Nephron (organoid): Measurements from ENCODE around the gene MPHOSPH6.
"Not testable (repeated sequence)": the region's sequence is repeated elsewhere in the genome, so short reads cannot be mapped to it uniquely, and the experiment has no call there.

Experiments used
- H3K27ac Mint-ChIP-seq, 3 experiments: 2 replicates each; pipeline ENCODE4 v1.8.0; 2020; ENCODE audit warnings: mixed read lengths in 3 of 3, mild to moderate bottlenecking in 2 of 3, moderate library complexity in 1 of 3
- H3K27me3 Mint-ChIP-seq: 2 replicates; pipeline ENCODE4 v1.8.0; 2021; ENCODE audit warnings: low read depth, mild to moderate bottlenecking, moderate library complexity, mixed read lengths
- H3K36me3 Mint-ChIP-seq: 2 replicates; pipeline ENCODE4 v1.8.0; 2020; ENCODE audit warnings: low read depth, mixed read lengths
- H3K4me1 Mint-ChIP-seq: 2 replicates; pipeline ENCODE4 v1.8.0; 2020; ENCODE audit warnings: mixed read lengths
- H3K4me3 Mint-ChIP-seq, 3 experiments: 2 replicates each; pipeline ENCODE4 v1.8.0; 2020; ENCODE audit warnings: mild to moderate bottlenecking in 3 of 3, mixed read lengths in 3 of 3, moderate library complexity in 2 of 3
- H3K9me3 Mint-ChIP-seq: 2 replicates; pipeline ENCODE4 v1.8.0; 2020; ENCODE audit warnings: mixed read lengths
- CTCF ChIP-seq, 3 experiments: fragments of 200-600 bp; sonication (generic); IDR thresholded peaks; one replicate each; pipeline ENCODE4 v1.5.0; 2021; ENCODE audit warnings: antibody characterized with exemption in 3 of 3; ENCODE audit not compliant: unreplicated experiment in 3 of 3

Gene MPHOSPH6

GRCh38 chr16:82169861-82170845 lies at the start of gene MPHOSPH6:
Gene MPHOSPH6, minus strand, starts transcription at chr16:82170224. Its CDS starts 49 bp downstream, at chr16:82170175.
- H3K4me3 Mint-ChIP-seq: peak within 1 kb of the TSS; percentile 88 to 94 (median 91)
- H3K36me3 Mint-ChIP-seq: peaks cover 45% of the 10 kb centered on the region
- peaks cover 35% of the 10 kb centered on the region for H3K27me3 Mint-ChIP-seq
- TF ChIP-seq CTCF (IDR thresholded peaks at IDR 0.05; ENCODE audit: unreplicated experiment in 3 of 3): peak in 1 of 3 experiments; percentile 9
- peak within 1 kb of the TSS; percentile 73 to 96 (median 94) for H3K27ac Mint-ChIP-seq
- H3K4me1 Mint-ChIP-seq: peaks cover 10% of the 10 kb centered on the region
- peaks cover 13% of the 10 kb centered on the region for H3K9me3 Mint-ChIP-seq

GRCh38 chr16:82219298-82219697 lies 49.3 kb upstream of the MPHOSPH6 start:
- Mint-ChIP-seq H3K4me1 (no peaks in the 10 kb centered on the region), H3K27ac (no peak overlapping the region), H3K27me3 (no peaks in the 10 kb centered on the region), H3K36me3 (no peaks in the 10 kb centered on the region), H3K9me3 (peaks cover 5% of the 10 kb centered on the region), H3K4me3 (no peak overlapping the region)
- no peak for TF ChIP-seq CTCF (IDR thresholded peaks at IDR 0.05; ENCODE audit: unreplicated experiment in 3 of 3)

- H3K4me1 Mint-ChIP-seq, H3K27ac Mint-ChIP-seq, H3K4me3 Mint-ChIP-seq, H3K36me3 Mint-ChIP-seq: not testable (repeated sequence)
- Mint-ChIP-seq H3K27me3 (peaks cover 21% of the 10 kb centered on the region), H3K9me3 (peaks cover 41% of the 10 kb centered on the region)
These were observed 39.3 kb upstream of the MPHOSPH6 start for GRCh38 chr16:82209314-82209713.

GRCh38 chr16:82203198-82203597 lies 33.2 kb upstream of the MPHOSPH6 start:
- no peak for TF ChIP-seq CTCF (IDR thresholded peaks at IDR 0.05; ENCODE audit: unreplicated experiment in 3 of 3)
- Mint-ChIP-seq H3K4me3 (no peak overlapping the region), H3K27me3 (peaks cover 17% of the 10 kb centered on the region), H3K27ac (no peak overlapping the region), H3K36me3 (no peaks in the 10 kb centered on the region), H3K9me3 (peaks cover 19% of the 10 kb centered on the region), H3K4me1 (peaks cover 15% of the 10 kb centered on the region)

- TF ChIP-seq CTCF (IDR thresholded peaks at IDR 0.05; ENCODE audit: unreplicated experiment in 3 of 3): no peak
These were observed 31.9 kb upstream of the MPHOSPH6 start for GRCh38 chr16:82201926-82202325.

GRCh38 chr16:82201351-82201750 lies 31.3 kb upstream of the MPHOSPH6 start:
- no peak for TF ChIP-seq CTCF (IDR thresholded peaks at IDR 0.05; ENCODE audit: unreplicated experiment in 3 of 3)
- H3K4me1 Mint-ChIP-seq: peaks cover 20% of the 10 kb centered on the region
- H3K27ac Mint-ChIP-seq: peak overlapping the region in 1 of 3 experiments; percentile 47
- H3K27me3 Mint-ChIP-seq: peaks cover 8% of the 10 kb centered on the region
- H3K4me3 Mint-ChIP-seq: no peak overlapping the region
- H3K9me3 Mint-ChIP-seq: peaks cover 3% of the 10 kb centered on the region
- H3K36me3 Mint-ChIP-seq: no peaks in the 10 kb centered on the region

More at GRCh38 chr16:82201926-82202325, 31.9 kb upstream of the MPHOSPH6 start:
- H3K27me3 Mint-ChIP-seq: peaks cover 9% of the 10 kb centered on the region
- peaks cover 15% of the 10 kb centered on the region for H3K4me1 Mint-ChIP-seq
- no peaks in the 10 kb centered on the region for H3K36me3 Mint-ChIP-seq
- H3K9me3 Mint-ChIP-seq: peaks cover 8% of the 10 kb centered on the region
- peak overlapping the region in 1 of 3 experiments; percentile 47 for H3K27ac Mint-ChIP-seq
- no peak overlapping the region for H3K4me3 Mint-ChIP-seq
